Retinal pigment epithelial cell (primary cell): Measurements from ENCODE around the gene PHB1.
"Not testable (repeated sequence)": the region's sequence is repeated elsewhere in the genome, so short reads cannot be mapped to it uniquely, and the experiment has no call there.

Experiments used
- DNase-seq: peaks from one replicate; pipeline ENCODE4 v3.0.0-alpha.2; 2010; ENCODE audit warnings: low read depth
- H3K4me3 ChIP-seq: 2 replicates; pipeline ENCODE4 v1.5.1; 2011; ENCODE audit warnings: mild to moderate bottlenecking, low read length, control low read depth, moderate library complexity
- CTCF ChIP-seq: conservative IDR thresholded peaks from 2 replicates; pipeline ENCODE4 v1.5.1; 2011; ENCODE audit warnings: low read depth, low read length, control low read depth, inconsistent platforms

Gene PHB1

GRCh38 chr17:49390548-49391324, 23.9 kb downstream of the PHB1 start:
- TF ChIP-seq CTCF: no peak
- H3K4me3 ChIP-seq: no peak overlapping the region
- no peak for DNase-seq

- H3K4me3 ChIP-seq, DNase-seq: not testable (repeated sequence)
Observed at GRCh38 chr17:49389514-49390347, 25.0 kb downstream of the PHB1 start.

- H3K4me3 ChIP-seq: no peak overlapping the region
- DNase-seq: no peak
- no peak for TF ChIP-seq CTCF
Observed at GRCh38 chr17:49388692-49389513, 25.8 kb downstream of the PHB1 start.

GRCh38 chr17:49388290-49388640, 26.4 kb downstream of the PHB1 start:
- no peak for DNase-seq
- TF ChIP-seq CTCF: no peak
- no peak overlapping the region for H3K4me3 ChIP-seq

- TF ChIP-seq CTCF: no peak
- no peak overlapping the region for H3K4me3 ChIP-seq
- DNase-seq: no peak
Observed at GRCh38 chr17:49387498-49388289, 27.0 kb downstream of the PHB1 start.

- DNase-seq: no peak
- H3K4me3 ChIP-seq: no peak overlapping the region
- no peak for TF ChIP-seq CTCF
Observed at GRCh38 chr17:49386373-49386772, 28.3 kb downstream of the PHB1 start.
